Naive thymus-derived CD4-positive, alpha-beta T cell (primary cell): ENCODE data around the gene IL1RL1. TPM values are rescaled to one million over a fixed set of nuclear protein-coding genes. Genes with fewer than 3 reads are reported as not detected.

ENCODE experiments used
- ATAC-seq: fragments of 150-1000 bp; cut with Tn5 transposase; 2 replicates; pipeline ENCODE4 v1.10.0; 2021; ENCODE audit warnings: mild to moderate bottlenecking, moderate library complexity
- CTCF ChIA-PET: fragments of 350-600 bp; sonication (Branson Sonifier 250); formaldehyde crosslinking; loops from one replicate; lab custom pipeline; 2021; ENCODE audit warnings: antibody characterized with exemption; lab: Charles Lee
- POLR2A ChIA-PET: fragments of 350-600 bp; sonication (Branson Sonifier 250); formaldehyde crosslinking; loops from one replicate; lab custom pipeline; 2021; ENCODE audit warnings: antibody characterized with exemption, inconsistent platforms; lab: Charles Lee
- DNase-seq, 9 donors: peaks; one replicate each; pipeline versions ENCODE4 v3.0.0 to v3.0.0-alpha.2; 2020 to 2022; ENCODE audit warnings: mixed read lengths in 1 of 9
- H3K27ac ChIP-seq: one replicate; pipeline ENCODE4 v1.7.0; 2013; ENCODE audit warnings: mild to moderate bottlenecking, low read depth, low read length, moderate library complexity
- H3K27me3 ChIP-seq, 2 donors: one replicate each; pipeline ENCODE4 v1.7.0; 2013; ENCODE audit warnings: low read length in 2 of 2, mild to moderate bottlenecking in 2 of 2, moderate library complexity in 2 of 2; ENCODE audit not compliant: control insufficient read depth in 2 of 2, insufficient read depth in 2 of 2
- H3K36me3 ChIP-seq, 3 experiments: 1 replicate in 2 of 3; 2 replicates in 1 of 3; pipeline ENCODE4 v1.7.0; 2013; ENCODE audit warnings: low read length in 3 of 3, mild to moderate bottlenecking in 3 of 3, moderate library complexity in 1 of 3; ENCODE audit not compliant: insufficient read depth in 3 of 3, control insufficient read depth in 2 of 3
- H3K4me1 ChIP-seq, 2 donors: one replicate each; pipeline ENCODE4 v1.7.0; 2013; ENCODE audit warnings: low read length in 2 of 2, mild to moderate bottlenecking in 2 of 2, moderate library complexity in 1 of 2; ENCODE audit not compliant: control insufficient read depth in 2 of 2, insufficient read depth in 2 of 2
- H3K4me3 ChIP-seq: 2 replicates; pipeline ENCODE4 v1.7.0; 2013; ENCODE audit warnings: mild to moderate bottlenecking, low read length
- H3K9me3 ChIP-seq, 3 experiments: 1 replicate in 2 of 3; 2 replicates in 1 of 3; pipeline ENCODE4 v1.7.0; 2013; ENCODE audit warnings: low read length in 3 of 3; ENCODE audit not compliant: control insufficient read depth in 2 of 3
- H3K27ac Mint-ChIP-seq, 9 donors: one replicate each; pipeline ENCODE4 v1.8.0; 2020 to 2022; ENCODE audit warnings: mixed read lengths in 9 of 9, mild to moderate bottlenecking in 8 of 9, moderate library complexity in 5 of 9, inconsistent platforms in 2 of 9
- H3K27me3 Mint-ChIP-seq, 5 donors: one replicate each; pipeline ENCODE4 v1.8.0; 2021 to 2022; ENCODE audit warnings: mixed read lengths in 5 of 5, mild to moderate bottlenecking in 1 of 5
- H3K36me3 Mint-ChIP-seq, 5 donors: one replicate each; pipeline ENCODE4 v1.8.0; 2020 to 2022; ENCODE audit warnings: mixed read lengths in 5 of 5, mild to moderate bottlenecking in 3 of 5, inconsistent platforms in 1 of 5
- H3K4me1 Mint-ChIP-seq, 7 donors: one replicate each; pipeline ENCODE4 v1.8.0; 2020 to 2022; ENCODE audit warnings: mixed read lengths in 7 of 7, mild to moderate bottlenecking in 3 of 7, inconsistent platforms in 1 of 7
- H3K4me3 Mint-ChIP-seq, 10 donors: one replicate each; pipeline ENCODE4 v1.8.0; 2020 to 2022; ENCODE audit warnings: mild to moderate bottlenecking in 10 of 10, mixed read lengths in 10 of 10, moderate library complexity in 6 of 10, inconsistent platforms in 2 of 10
- H3K9me3 Mint-ChIP-seq, 11 donors: one replicate each; pipeline ENCODE4 v1.8.0; 2020 to 2022; ENCODE audit warnings: mixed read lengths in 11 of 11, mild to moderate bottlenecking in 4 of 11, inconsistent platforms in 1 of 11, moderate library complexity in 1 of 11
- intact Hi-C, 2 donors: fragments of 100-400 bp; cut with micrococcal nuclease; formaldehyde crosslinking; loops; one replicate each; pipeline ENCODE4 v1.15.1; 2023
- polyA plus RNA-seq, 2 donors: library from polyadenylated mRNA; unstranded; fragments of 300-500 nt; fragmentation: Illumina TruSeq; gene quantifications; one replicate each; pipeline ENCODE4 v1.2.3, GENCODE V29; 2021
- total RNA-seq, 6 experiments: library from RNA in 5 of 6; stranded (reverse) in 5 of 6; gene quantifications; 1 replicate in 5 of 6; 2 replicates in 1 of 6; pipeline ENCODE4 v1.2.3 and lab custom pipeline; 2021 to 2026

The IL1RL1 gene
- total and polyA plus RNA-seq, 7 experiments from 2014 or later, result 0.48 to 7.9 (median 4.9) TPM; not detected in 4

- POLR2A ChIA-PET, result no interaction called here
- intact Hi-C loops, result no loop called here
- CTCF ChIA-PET, result no interaction called here
- ATAC-seq (no peak), DNase-seq (no peak)
- Mint-ChIP-seq H3K4me1 (peaks cover 1 to 12% (median 2%) of the 10 kb centered on the region in 7 donors), H3K27ac (no peak overlapping the region), H3K36me3 (peaks cover 16 to 82% (median 48%) of the 10 kb centered on the region in 5 donors), H3K4me3 (no peak overlapping the region), H3K27me3 (no peaks in the 10 kb centered on the region), H3K9me3 (peaks cover 6 to 31% (median 21%) of the 10 kb centered on the region in 11 donors)
- H3K27me3 ChIP-seq, result no peaks in the 10 kb centered on the region
- no peaks in the 10 kb centered on the region for H3K36me3 ChIP-seq
- no peak overlapping the region for H3K27ac ChIP-seq
- no peak overlapping the region for H3K4me3 ChIP-seq
- peaks cover 0 to 6% (median 4%) of the 10 kb centered on the region in 3 experiments for H3K9me3 ChIP-seq
- H3K4me1 ChIP-seq, result peaks cover 0 to 2% of the 10 kb centered on the region in 2 donors
Observed at GRCh38 chr2:102386004-102386403, 74.6 kb downstream of the IL1RL1 start.

DNA sequence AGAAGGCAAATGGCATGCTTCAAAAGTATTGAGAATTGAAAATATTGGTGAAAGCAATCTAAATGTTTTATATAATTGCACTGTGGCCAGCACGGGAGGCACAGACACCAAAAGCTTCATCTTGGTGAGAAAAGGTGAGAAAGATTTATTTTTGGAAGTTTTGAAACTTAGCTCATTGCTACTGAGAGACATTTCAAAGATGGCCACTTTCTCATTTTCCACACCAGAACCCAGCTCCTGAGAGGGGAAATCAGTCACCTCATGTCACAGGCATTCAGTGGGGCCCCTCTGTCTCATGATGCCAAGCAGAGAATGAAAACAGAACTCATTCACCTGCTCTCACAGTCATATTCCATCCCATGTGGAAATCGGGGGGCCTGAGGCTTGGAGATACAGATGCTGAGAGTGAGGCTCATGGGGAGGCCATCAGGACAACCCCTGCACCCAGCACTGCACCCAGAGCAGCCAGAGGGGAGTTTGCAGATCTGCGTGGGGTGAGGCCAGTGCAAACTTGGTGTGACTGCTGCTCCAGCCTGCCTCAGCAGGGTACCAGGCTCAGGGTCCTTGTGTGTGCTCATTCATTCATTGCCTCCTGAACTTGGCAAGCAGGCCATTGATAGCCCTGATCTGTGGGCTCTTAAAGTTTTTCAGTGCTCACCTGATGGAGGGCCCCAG, 75.6 kb downstream of the IL1RL1 start:
- DNase-seq, result no peak
- peak overlapping the region in 1 of 10 donors; percentile 18 for H3K4me3 Mint-ChIP-seq
- H3K4me1 Mint-ChIP-seq, result peaks cover 10 to 19% (median 12%) of the 10 kb centered on the region in 7 donors
- peaks cover 0 to 9% of the 10 kb centered on the region in 2 donors for H3K4me1 ChIP-seq
- H3K36me3 ChIP-seq, result no peaks in the 10 kb centered on the region
- ChIA-PET POLR2A (no interaction called here), CTCF (no interaction called here)
- peaks cover 6 to 27% (median 18%) of the 10 kb centered on the region in 11 donors for H3K9me3 Mint-ChIP-seq
- H3K27ac ChIP-seq, result no peak overlapping the region
- no peaks in the 10 kb centered on the region for H3K27me3 ChIP-seq
- peaks cover 16 to 80% (median 40%) of the 10 kb centered on the region in 5 donors for H3K36me3 Mint-ChIP-seq
- H3K27ac Mint-ChIP-seq, result no peak overlapping the region
- H3K9me3 ChIP-seq, result peaks cover 0 to 6% (median 4%) of the 10 kb centered on the region in 3 experiments
- H3K27me3 Mint-ChIP-seq, result no peaks in the 10 kb centered on the region
- H3K4me3 ChIP-seq, result no peak overlapping the region
- no peak for ATAC-seq
- intact Hi-C loops, result no loop called here

DNA sequence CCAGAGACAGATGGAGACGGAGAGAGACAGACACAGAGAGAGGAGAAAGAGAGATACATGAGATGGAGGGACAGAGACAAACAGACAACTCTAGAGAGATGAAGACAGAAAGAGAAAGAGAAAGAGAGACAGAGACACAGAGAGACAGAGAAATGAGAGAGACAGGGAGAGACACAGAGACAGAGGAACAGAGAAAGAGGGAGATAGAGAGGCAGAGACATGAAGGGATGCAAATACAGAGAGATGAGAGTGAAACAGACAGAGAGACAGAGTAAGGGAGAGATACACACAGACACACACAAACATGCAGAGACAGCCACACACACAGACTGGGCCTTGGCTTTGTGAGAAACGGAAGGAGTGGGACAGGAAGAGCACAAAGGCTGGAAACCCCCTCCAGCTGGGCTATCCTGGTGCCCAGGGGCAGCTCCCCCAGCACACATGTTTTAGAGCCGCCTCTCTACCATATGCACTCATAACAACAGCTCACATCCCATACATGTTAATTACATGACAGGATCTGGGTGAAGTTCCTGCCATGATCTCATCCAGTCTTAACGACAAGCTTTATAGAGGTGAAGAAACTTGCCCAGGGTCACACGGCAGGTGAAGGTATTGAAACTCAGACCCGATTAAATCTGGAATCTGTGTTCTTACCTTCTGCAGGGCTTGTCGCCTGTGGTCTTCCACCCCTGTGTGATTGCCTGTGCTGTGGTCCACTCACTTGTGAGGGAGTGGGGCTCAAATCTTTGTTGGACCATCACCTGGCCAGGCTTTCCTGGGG, 76.6 kb downstream of the IL1RL1 start:
- no peak for DNase-seq
- intact Hi-C loops, result no loop called here
- Histone ChIP-seq H3K4me1 (peaks cover 0 to 9% of the 10 kb centered on the region in 2 donors), H3K9me3 (peaks cover 0 to 6% (median 4%) of the 10 kb centered on the region in 3 experiments), H3K4me3 (no peak overlapping the region), H3K27me3 (no peaks in the 10 kb centered on the region), H3K36me3 (no peaks in the 10 kb centered on the region), H3K27ac (no peak overlapping the region)
- no peak for ATAC-seq
- Mint-ChIP-seq H3K27ac (peak overlapping the region in 1 of 9 donors; percentile 35), H3K27me3 (no peaks in the 10 kb centered on the region), H3K36me3 (peaks cover 16 to 77% (median 38%) of the 10 kb centered on the region in 5 donors), H3K9me3 (peaks cover 6 to 23% (median 15%) of the 10 kb centered on the region in 11 donors), H3K4me3 (no peak overlapping the region), H3K4me1 (peaks cover 10 to 24% (median 16%) of the 10 kb centered on the region in 7 donors)
- ChIA-PET POLR2A (no interaction called here), CTCF (no interaction called here)

- intact Hi-C loops, result loop anchor here in 1 of 2 donors (5.0 kb wide), 1 partner anchor 34 kb away; the partner anchor contains the start of gene IL18R1
- Mint-ChIP-seq H3K36me3 (peaks cover 0 to 66% (median 10%) of the 10 kb centered on the region in 5 donors), H3K9me3 (peaks cover 0 to 1% (median 0%) of the 10 kb centered on the region in 11 donors), H3K27ac (peak overlapping the region in 1 of 9 donors; percentile 28), H3K4me1 (peaks cover 10 to 24% (median 15%) of the 10 kb centered on the region in 7 donors), H3K4me3 (peak overlapping the region in 2 of 10 donors; percentile 1 to 16), H3K27me3 (no peaks in the 10 kb centered on the region)
- no peak overlapping the region for H3K4me3 ChIP-seq
- CTCF ChIA-PET, result no interaction called here
- H3K4me1 ChIP-seq, result peaks cover 0 to 9% of the 10 kb centered on the region in 2 donors
- H3K27me3 ChIP-seq, result no peaks in the 10 kb centered on the region
- ATAC-seq, result peak; percentile 41
- POLR2A ChIA-PET, result interaction anchor here (0.7 kb wide), 1 partner anchor 24 kb away, joined by 3 read pairs; no protein-coding TSS in a partner anchor
- no peaks in the 10 kb centered on the region for H3K36me3 ChIP-seq
- no peaks in the 10 kb centered on the region for H3K9me3 ChIP-seq
- peak in 6 of 9 donors; percentile 30 to 62 (median 45) for DNase-seq
- H3K27ac ChIP-seq, result no peak overlapping the region
Observed at GRCh38 chr2:102391565-102391964, 80.2 kb downstream of the IL1RL1 start.

GRCh38 chr2:102392096-102392495, 80.7 kb downstream of the IL1RL1 start:
- H3K27ac Mint-ChIP-seq, result no peak overlapping the region
- peaks cover 0 to 66% (median 9%) of the 10 kb centered on the region in 5 donors for H3K36me3 Mint-ChIP-seq
- Histone ChIP-seq H3K4me1 (peaks cover 0 to 9% of the 10 kb centered on the region in 2 donors), H3K27ac (no peak overlapping the region), H3K4me3 (no peak overlapping the region), H3K36me3 (no peaks in the 10 kb centered on the region), H3K27me3 (no peaks in the 10 kb centered on the region), H3K9me3 (no peaks in the 10 kb centered on the region)
- ATAC-seq (no peak), DNase-seq (no peak)
- intact Hi-C loops, result loop anchor here in 1 of 2 donors (5.0 kb wide), 1 partner anchor 35 kb away; the partner anchor contains the start of gene IL18R1
- H3K27me3 Mint-ChIP-seq, result no peaks in the 10 kb centered on the region
- ChIA-PET POLR2A (no interaction called here), CTCF (no interaction called here)
- no peak overlapping the region for H3K4me3 Mint-ChIP-seq
- peaks cover 10 to 24% (median 15%) of the 10 kb centered on the region in 7 donors for H3K4me1 Mint-ChIP-seq
- H3K9me3 Mint-ChIP-seq, result peaks cover 0 to 1% (median 0%) of the 10 kb centered on the region in 11 donors

- DNase-seq (no peak), ATAC-seq (no peak)
- H3K27ac ChIP-seq, result no peak overlapping the region
- H3K9me3 Mint-ChIP-seq, result no peaks in the 10 kb centered on the region
- no peak overlapping the region for H3K4me3 ChIP-seq
- H3K4me1 ChIP-seq, result peaks cover 0 to 9% of the 10 kb centered on the region in 2 donors
- CTCF ChIA-PET, result no interaction called here
- no peaks in the 10 kb centered on the region for H3K9me3 ChIP-seq
- H3K36me3 Mint-ChIP-seq, result peaks cover 0 to 58% (median 4%) of the 10 kb centered on the region in 5 donors
- no peaks in the 10 kb centered on the region for H3K36me3 ChIP-seq
- POLR2A ChIA-PET, result no interaction called here
- H3K27me3 ChIP-seq, result no peaks in the 10 kb centered on the region
- peaks cover 7 to 24% (median 15%) of the 10 kb centered on the region in 7 donors for H3K4me1 Mint-ChIP-seq
- no peaks in the 10 kb centered on the region for H3K27me3 Mint-ChIP-seq
- no peak overlapping the region for H3K4me3 Mint-ChIP-seq
- intact Hi-C loops, result loop anchor here in 1 of 2 donors (5.0 kb wide), 1 partner anchor 36 kb away; the partner anchor contains the start of gene IL18R1
- H3K27ac Mint-ChIP-seq, result no peak overlapping the region
Observed at GRCh38 chr2:102392942-102393341, 81.6 kb downstream of the IL1RL1 start.
